ENCODE results near the gene WDR93.
A peak's percentile ranks its signal among the peaks of the same experiment; 100 is the strongest.
"Not testable (repeated sequence)": the region's sequence is repeated elsewhere in the genome, so short reads cannot be mapped to it uniquely, and the experiment has no call there.

Gene WDR93

DNA sequence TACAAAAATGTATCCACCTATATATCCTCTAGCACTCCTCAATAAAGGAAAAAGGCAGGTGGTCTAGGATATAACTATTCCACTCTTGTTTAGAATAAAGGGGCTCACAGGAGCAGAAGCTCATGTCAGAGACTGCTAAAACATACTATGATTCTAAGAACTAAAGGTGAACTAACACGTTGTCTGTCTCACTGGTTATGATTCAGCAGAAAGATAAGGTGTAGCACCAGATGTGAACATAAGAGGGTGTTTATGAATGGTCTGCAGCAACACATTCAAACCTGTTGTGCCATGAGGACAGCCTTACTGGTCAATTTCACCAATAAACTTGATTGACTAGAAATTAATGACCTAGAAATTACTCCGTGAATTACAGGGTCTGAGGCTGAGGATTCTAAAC, 4.6 kb upstream of the WDR93 start:
- Histone ChIP-seq H3K9me3 (ENCODE audit: control insufficient read depth, low read length) (no peaks in the 10 kb centered on the region), H3K27me3 (ENCODE audit: control insufficient read depth, insufficient read depth, low read length, poor library complexity, severe bottlenecking) (peaks cover 16% of the 10 kb centered on the region), H3K27ac (ENCODE audit: insufficient read depth, low read depth, low read length, poor library complexity, severe bottlenecking) (no peak overlapping the region), H3K4me3 (ENCODE audit: insufficient read depth, low read depth, low read length) (no peak overlapping the region), H3K4me1 (ENCODE audit: control insufficient read depth, insufficient read depth, low read length) (no peaks in the 10 kb centered on the region), H3K36me3 (ENCODE audit: control insufficient read depth, insufficient read depth, low read length) (no peaks in the 10 kb centered on the region)
- WGBS, 2 experiments, result 91 to 95% methylated on average over 2 of the region's 2 CpGs

DNA sequence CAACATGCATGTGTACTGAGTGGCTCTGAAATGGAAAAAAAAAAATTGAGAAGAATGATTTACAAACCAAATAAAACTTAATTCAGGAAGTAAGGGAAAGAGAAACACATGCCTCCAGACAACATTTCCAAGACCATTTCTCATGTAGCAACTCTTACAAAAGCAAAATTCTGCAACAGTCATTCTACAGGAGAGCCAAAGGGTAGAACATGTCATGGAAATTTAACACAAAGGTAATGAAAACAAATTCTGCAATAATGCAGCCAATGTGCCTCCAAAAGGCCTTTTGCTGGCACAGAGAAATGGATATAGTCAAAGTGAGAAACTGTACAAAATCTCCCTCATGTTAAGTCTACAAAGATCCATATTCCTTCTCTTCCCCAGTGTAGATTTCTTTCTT, 4.1 kb upstream of the WDR93 start:
- no peaks in the 10 kb centered on the region for H3K9me3 ChIP-seq (ENCODE audit: control insufficient read depth, low read length)
- no peak overlapping the region for H3K4me3 ChIP-seq (ENCODE audit: insufficient read depth, low read depth, low read length)
- H3K27ac ChIP-seq (ENCODE audit: insufficient read depth, low read depth, low read length, poor library complexity, severe bottlenecking), result no peak overlapping the region
- H3K4me1 ChIP-seq (ENCODE audit: control insufficient read depth, insufficient read depth, low read length), result no peaks in the 10 kb centered on the region
- peaks cover 20% of the 10 kb centered on the region for H3K27me3 ChIP-seq (ENCODE audit: control insufficient read depth, insufficient read depth, low read length, poor library complexity, severe bottlenecking)
- no peaks in the 10 kb centered on the region for H3K36me3 ChIP-seq (ENCODE audit: control insufficient read depth, insufficient read depth, low read length)

DNA sequence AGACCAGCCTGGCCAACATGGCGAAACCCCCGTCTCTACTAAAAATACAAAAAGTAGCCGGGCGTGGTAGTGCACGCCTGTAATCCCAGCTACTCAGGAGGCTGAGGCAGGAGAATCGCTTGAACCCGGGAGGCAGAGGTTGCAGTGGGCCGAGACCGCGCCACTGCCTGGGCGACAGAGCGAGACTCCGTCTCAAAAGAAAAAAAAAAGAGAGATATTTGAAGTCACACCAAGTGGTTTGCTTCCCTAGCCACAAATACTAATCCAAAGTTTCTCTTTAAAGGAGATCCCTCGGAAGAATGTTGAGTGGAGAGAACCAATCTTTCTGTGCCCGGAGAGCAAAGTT, 708 bp upstream of the WDR93 start:
- H3K4me1 ChIP-seq (ENCODE audit: control insufficient read depth, insufficient read depth, low read length); H3K9me3 ChIP-seq (ENCODE audit: control insufficient read depth, low read length); H3K27ac ChIP-seq (ENCODE audit: insufficient read depth, low read depth, low read length, poor library complexity, severe bottlenecking); H3K36me3 ChIP-seq (ENCODE audit: control insufficient read depth, insufficient read depth, low read length): not testable (repeated sequence)
- peaks cover 50% of the 10 kb centered on the region for H3K27me3 ChIP-seq (ENCODE audit: control insufficient read depth, insufficient read depth, low read length, poor library complexity, severe bottlenecking)
- H3K4me3 ChIP-seq (ENCODE audit: insufficient read depth, low read depth, low read length), result peak overlapping the region; percentile 68
- WGBS, 2 experiments, result 78 to 82% methylated on average over 15 of the region's 15 CpGs

DNA sequence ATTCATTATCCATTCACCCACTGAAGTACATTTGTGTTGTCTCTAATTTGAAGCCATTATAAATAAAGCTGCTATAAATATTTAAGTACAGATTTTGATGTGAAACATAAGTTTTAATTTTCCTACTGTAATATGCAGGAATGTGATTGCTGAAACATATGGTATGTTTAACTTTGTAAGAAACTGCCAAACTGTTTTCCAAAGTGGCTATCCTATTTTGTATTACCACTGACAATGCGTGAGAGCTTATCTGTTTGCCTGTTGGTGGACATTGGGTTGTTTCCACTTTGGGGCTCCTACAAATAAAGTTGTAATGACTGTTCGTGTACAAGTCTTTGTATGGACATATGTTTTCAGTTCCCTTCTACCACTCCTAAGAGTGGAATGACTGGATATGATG, 2.5 kb downstream of the WDR93 start:
- Histone ChIP-seq H3K9me3 (ENCODE audit: control insufficient read depth, low read length) (no peaks in the 10 kb centered on the region), H3K4me1 (ENCODE audit: control insufficient read depth, insufficient read depth, low read length) (no peaks in the 10 kb centered on the region), H3K27ac (ENCODE audit: insufficient read depth, low read depth, low read length, poor library complexity, severe bottlenecking) (no peak overlapping the region), H3K27me3 (ENCODE audit: control insufficient read depth, insufficient read depth, low read length, poor library complexity, severe bottlenecking) (peaks cover 61% of the 10 kb centered on the region), H3K4me3 (ENCODE audit: insufficient read depth, low read depth, low read length) (no peak overlapping the region), H3K36me3 (ENCODE audit: control insufficient read depth, insufficient read depth, low read length) (no peaks in the 10 kb centered on the region)
- WGBS, 2 experiments, result 36 to 38% methylated on average over 2 of the region's 2 CpGs

DNA sequence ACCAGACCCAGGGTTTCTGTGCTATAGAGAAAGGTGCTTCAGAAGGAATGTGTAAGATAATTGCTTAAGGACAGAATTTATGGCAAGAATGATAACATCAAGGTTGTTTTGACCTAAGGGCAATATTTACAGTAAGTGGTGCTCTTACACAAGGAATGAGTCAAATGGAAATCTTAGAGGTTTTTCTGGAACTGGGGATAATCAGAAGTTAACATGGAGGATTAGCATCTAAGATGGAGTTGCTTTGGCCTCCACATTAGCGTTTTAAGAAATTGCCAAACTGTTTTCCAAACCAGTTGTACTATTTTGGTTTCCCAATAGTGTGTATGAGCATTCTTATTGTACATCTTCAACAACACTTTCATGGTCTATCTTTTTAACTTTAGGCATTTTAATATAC, 3.1 kb downstream of the WDR93 start:
- Histone ChIP-seq H3K9me3 (ENCODE audit: control insufficient read depth, low read length) (no peaks in the 10 kb centered on the region), H3K27ac (ENCODE audit: insufficient read depth, low read depth, low read length, poor library complexity, severe bottlenecking) (no peak overlapping the region), H3K4me1 (ENCODE audit: control insufficient read depth, insufficient read depth, low read length) (no peaks in the 10 kb centered on the region), H3K27me3 (ENCODE audit: control insufficient read depth, insufficient read depth, low read length, poor library complexity, severe bottlenecking) (peaks cover 61% of the 10 kb centered on the region), H3K4me3 (ENCODE audit: insufficient read depth, low read depth, low read length) (no peak overlapping the region), H3K36me3 (ENCODE audit: control insufficient read depth, insufficient read depth, low read length) (no peaks in the 10 kb centered on the region)
- WGBS, 2 experiments, result 67 to 69% methylated on average over 1 of the region's 1 CpG

DNA sequence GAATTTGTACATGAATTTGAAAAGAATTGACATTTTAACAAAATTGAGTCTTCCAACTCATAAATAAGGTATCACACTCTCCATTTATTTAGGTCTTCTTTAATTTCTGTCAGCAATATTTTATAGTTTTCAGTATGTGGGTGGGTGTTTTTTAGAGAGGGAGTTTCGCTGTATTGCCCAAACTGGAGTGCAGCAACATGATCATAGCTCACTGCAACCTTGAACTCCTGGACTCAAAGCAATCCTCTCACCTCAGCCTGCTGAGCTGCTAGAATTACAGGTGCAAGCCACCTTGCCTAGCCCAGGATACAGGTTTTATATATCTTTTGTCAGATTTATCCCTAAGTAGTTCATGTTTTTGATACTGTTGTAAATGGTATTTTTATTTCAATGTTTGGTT, 4.6 kb downstream of the WDR93 start:
- no peaks in the 10 kb centered on the region for H3K36me3 ChIP-seq (ENCODE audit: control insufficient read depth, insufficient read depth, low read length)
- peaks cover 56% of the 10 kb centered on the region for H3K27me3 ChIP-seq (ENCODE audit: control insufficient read depth, insufficient read depth, low read length, poor library complexity, severe bottlenecking)
- H3K4me1 ChIP-seq (ENCODE audit: control insufficient read depth, insufficient read depth, low read length), result no peaks in the 10 kb centered on the region
- no peak overlapping the region for H3K4me3 ChIP-seq (ENCODE audit: insufficient read depth, low read depth, low read length)
- no peaks in the 10 kb centered on the region for H3K9me3 ChIP-seq (ENCODE audit: control insufficient read depth, low read length)
- no peak overlapping the region for H3K27ac ChIP-seq (ENCODE audit: insufficient read depth, low read depth, low read length, poor library complexity, severe bottlenecking)
- WGBS, 2 experiments, result 73 to 100% methylated on average over 1 of the region's 1 CpG

DNA sequence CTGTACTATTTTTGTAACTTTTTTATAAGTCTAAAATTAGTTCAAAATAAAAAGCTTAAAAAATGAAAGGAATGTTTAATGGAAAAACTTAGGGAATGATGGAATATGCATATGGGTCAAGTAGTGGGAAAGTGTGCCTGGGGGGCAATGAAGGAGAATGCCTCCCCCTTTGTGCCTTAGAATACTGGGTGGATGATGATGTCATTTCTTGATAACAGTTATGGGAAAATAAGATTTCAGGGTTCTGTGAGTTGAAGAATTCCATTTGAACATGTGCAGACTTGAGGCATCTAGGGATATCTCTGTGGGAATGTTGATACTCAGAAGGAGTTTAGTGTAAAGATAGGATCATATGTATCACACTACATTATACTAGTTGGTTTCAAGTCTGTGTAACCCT, 13.8 kb downstream of the WDR93 start:
- Histone ChIP-seq H3K4me3 (ENCODE audit: insufficient read depth, low read depth, low read length) (no peak overlapping the region), H3K9me3 (ENCODE audit: control insufficient read depth, low read length) (no peaks in the 10 kb centered on the region), H3K4me1 (ENCODE audit: control insufficient read depth, insufficient read depth, low read length) (no peaks in the 10 kb centered on the region), H3K36me3 (ENCODE audit: control insufficient read depth, insufficient read depth, low read length) (no peaks in the 10 kb centered on the region), H3K27me3 (ENCODE audit: control insufficient read depth, insufficient read depth, low read length, poor library complexity, severe bottlenecking) (peaks cover 9% of the 10 kb centered on the region), H3K27ac (ENCODE audit: insufficient read depth, low read depth, low read length, poor library complexity, severe bottlenecking) (no peak overlapping the region)

DNA sequence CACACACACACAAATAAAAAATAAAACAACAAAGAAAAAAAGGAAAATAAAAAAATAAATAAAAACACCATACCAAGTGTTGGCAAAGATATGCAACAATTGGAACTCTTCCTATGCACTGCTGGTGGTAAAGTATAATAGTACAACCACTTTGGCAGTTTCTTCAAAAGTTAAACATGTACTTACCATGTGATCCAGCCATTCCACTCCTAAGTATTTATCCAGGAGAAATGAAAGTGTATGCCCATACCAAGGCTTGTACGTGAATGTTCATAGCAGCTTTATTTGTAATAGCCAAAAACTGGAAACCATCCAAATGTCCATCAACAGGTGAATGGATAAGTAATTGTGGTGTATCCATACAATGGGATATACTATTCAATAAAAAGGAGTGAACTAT, 17.0 kb downstream of the WDR93 start:
- no peaks in the 10 kb centered on the region for H3K4me1 ChIP-seq (ENCODE audit: control insufficient read depth, insufficient read depth, low read length)
- H3K27me3 ChIP-seq (ENCODE audit: control insufficient read depth, insufficient read depth, low read length, poor library complexity, severe bottlenecking), result no peaks in the 10 kb centered on the region
- H3K4me3 ChIP-seq (ENCODE audit: insufficient read depth, low read depth, low read length), result no peak overlapping the region
- WGBS, 2 experiments, result 100% methylated on average over 1 of the region's 1 CpG
- no peaks in the 10 kb centered on the region for H3K36me3 ChIP-seq (ENCODE audit: control insufficient read depth, insufficient read depth, low read length)
- no peaks in the 10 kb centered on the region for H3K9me3 ChIP-seq (ENCODE audit: control insufficient read depth, low read length)
- no peak overlapping the region for H3K27ac ChIP-seq (ENCODE audit: insufficient read depth, low read depth, low read length, poor library complexity, severe bottlenecking)

DNA sequence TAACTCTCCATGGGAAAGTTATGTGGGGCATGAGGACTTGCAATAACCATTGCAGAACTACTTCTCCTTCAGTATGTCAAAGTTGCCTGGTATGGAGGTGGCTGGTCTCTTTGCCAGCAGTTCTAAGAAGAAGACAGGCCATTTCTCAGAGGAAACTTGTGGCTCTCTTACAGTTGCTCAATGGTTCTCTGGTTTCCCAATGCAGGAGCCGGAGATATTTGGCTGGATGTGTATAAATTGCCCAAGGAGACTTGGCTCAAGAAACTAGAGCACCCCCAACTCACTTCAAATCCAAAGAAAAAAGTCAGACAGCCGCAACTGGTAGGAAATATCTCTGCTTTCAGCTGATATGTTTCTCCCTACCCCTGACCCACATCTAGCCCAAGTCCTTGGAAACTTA, 24.2 kb downstream of the WDR93 start:
- H3K4me3 ChIP-seq (ENCODE audit: insufficient read depth, low read depth, low read length), result no peak overlapping the region
- H3K27me3 ChIP-seq (ENCODE audit: control insufficient read depth, insufficient read depth, low read length, poor library complexity, severe bottlenecking), result no peaks in the 10 kb centered on the region
- 83 to 100% methylated on average over 1 to 2 of the region's 2 CpGs for WGBS, 2 experiments
- no peaks in the 10 kb centered on the region for H3K4me1 ChIP-seq (ENCODE audit: control insufficient read depth, insufficient read depth, low read length)
- H3K27ac ChIP-seq (ENCODE audit: insufficient read depth, low read depth, low read length, poor library complexity, severe bottlenecking), result no peak overlapping the region
- H3K36me3 ChIP-seq (ENCODE audit: control insufficient read depth, insufficient read depth, low read length), result no peaks in the 10 kb centered on the region
- no peaks in the 10 kb centered on the region for H3K9me3 ChIP-seq (ENCODE audit: control insufficient read depth, low read length)

DNA sequence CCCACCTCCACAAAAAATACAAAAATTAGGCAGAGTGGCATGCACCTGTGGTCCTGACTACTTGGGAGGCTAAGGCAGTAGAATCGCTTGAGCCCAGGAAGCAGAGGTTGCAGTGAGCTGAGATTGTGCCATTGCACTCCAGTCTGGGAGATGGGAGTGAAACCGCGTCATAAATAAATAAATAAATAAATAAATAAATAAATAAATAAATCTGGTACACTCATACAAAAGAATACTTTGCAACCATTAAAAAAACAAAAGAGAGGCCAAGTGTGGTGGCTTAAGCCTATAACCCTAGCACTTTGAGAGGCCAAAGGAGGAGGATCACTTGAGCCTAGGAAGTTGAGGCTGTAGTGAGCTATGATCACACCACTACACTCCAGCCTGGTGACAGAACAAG, 32.4 kb downstream of the WDR93 start:
- H3K36me3 ChIP-seq (ENCODE audit: control insufficient read depth, insufficient read depth, low read length), result no peaks in the 10 kb centered on the region
- no peak overlapping the region for H3K4me3 ChIP-seq (ENCODE audit: insufficient read depth, low read depth, low read length)
- no peaks in the 10 kb centered on the region for H3K27me3 ChIP-seq (ENCODE audit: control insufficient read depth, insufficient read depth, low read length, poor library complexity, severe bottlenecking)
- 85 to 90% methylated on average over 1 of the region's 3 CpGs for WGBS, 2 experiments
- no peaks in the 10 kb centered on the region for H3K4me1 ChIP-seq (ENCODE audit: control insufficient read depth, insufficient read depth, low read length)
- no peak overlapping the region for H3K27ac ChIP-seq (ENCODE audit: insufficient read depth, low read depth, low read length, poor library complexity, severe bottlenecking)
- H3K9me3 ChIP-seq (ENCODE audit: control insufficient read depth, low read length), result no peaks in the 10 kb centered on the region

DNA sequence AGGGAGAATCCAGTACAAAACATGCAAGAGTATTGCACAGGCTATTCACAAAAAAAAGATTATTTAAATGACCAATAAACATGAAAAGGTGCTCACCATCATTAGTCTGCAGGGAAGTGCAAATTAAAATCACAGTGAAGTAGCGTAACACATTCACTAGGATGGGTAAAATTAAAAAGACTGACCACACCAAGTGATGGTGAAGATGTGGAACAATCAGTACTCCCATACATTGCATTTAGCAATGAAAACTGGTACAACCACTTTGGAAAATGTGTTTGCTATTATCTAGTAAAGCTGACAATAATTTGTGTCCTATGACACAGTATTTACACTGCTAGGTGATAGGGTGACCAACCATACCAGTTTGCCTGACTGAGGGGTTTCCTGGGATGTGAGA, 34.0 kb downstream of the WDR93 start:
- Histone ChIP-seq H3K4me3 (ENCODE audit: insufficient read depth, low read depth, low read length) (no peak overlapping the region), H3K9me3 (ENCODE audit: control insufficient read depth, low read length) (no peaks in the 10 kb centered on the region), H3K4me1 (ENCODE audit: control insufficient read depth, insufficient read depth, low read length) (no peaks in the 10 kb centered on the region), H3K27ac (ENCODE audit: insufficient read depth, low read depth, low read length, poor library complexity, severe bottlenecking) (no peak overlapping the region), H3K27me3 (ENCODE audit: control insufficient read depth, insufficient read depth, low read length, poor library complexity, severe bottlenecking) (no peaks in the 10 kb centered on the region), H3K36me3 (ENCODE audit: control insufficient read depth, insufficient read depth, low read length) (no peaks in the 10 kb centered on the region)
- 100% methylated on average over 1 of the region's 1 CpG for WGBS, 2 experiments
